Dermis blood vessel endothelial cell (primary cell): Measurements from ENCODE around the gene PFKP. TPM values are rescaled to one million over a fixed set of nuclear protein-coding genes. Genes with fewer than 3 reads are reported as not detected.
"Not testable (repeated sequence)": the region's sequence is repeated elsewhere in the genome, so short reads cannot be mapped to it uniquely, and the experiment has no call there.

Experiments
- DNase-seq: peaks from one replicate; pipeline ENCODE4 v3.0.0; 2010
- total RNA-seq: library from RNA; depleted of rRNA; stranded (reverse); fragments of >200 nt; gene quantifications from 2 replicates; pipeline ENCODE4 v1.2.3, GENCODE V29; 2014

Gene PFKP
- total RNA-seq, 1 donor from 2014 or later: 228 TPM

DNA sequence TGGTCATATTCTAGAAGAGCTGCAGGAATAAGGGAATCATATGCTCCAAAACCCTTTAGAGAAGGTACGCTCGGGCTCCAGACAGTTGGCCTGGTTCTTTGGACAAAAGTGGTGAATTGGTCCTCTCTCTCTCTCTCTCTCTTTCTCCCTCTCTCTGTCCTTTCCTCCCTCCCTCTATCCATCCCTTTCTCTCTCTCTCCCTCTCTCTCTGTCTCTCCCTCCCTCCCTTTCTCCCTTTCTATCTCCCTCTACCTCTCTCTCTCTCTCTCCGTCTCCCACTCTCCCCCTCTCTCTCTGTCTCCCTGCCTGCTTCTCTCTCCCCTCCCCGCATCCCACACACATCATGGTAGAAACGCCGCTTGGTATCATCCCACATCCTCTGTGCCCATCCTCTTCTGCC lies 19.8 kb upstream of the PFKP start:
- no peak for DNase-seq

DNA sequence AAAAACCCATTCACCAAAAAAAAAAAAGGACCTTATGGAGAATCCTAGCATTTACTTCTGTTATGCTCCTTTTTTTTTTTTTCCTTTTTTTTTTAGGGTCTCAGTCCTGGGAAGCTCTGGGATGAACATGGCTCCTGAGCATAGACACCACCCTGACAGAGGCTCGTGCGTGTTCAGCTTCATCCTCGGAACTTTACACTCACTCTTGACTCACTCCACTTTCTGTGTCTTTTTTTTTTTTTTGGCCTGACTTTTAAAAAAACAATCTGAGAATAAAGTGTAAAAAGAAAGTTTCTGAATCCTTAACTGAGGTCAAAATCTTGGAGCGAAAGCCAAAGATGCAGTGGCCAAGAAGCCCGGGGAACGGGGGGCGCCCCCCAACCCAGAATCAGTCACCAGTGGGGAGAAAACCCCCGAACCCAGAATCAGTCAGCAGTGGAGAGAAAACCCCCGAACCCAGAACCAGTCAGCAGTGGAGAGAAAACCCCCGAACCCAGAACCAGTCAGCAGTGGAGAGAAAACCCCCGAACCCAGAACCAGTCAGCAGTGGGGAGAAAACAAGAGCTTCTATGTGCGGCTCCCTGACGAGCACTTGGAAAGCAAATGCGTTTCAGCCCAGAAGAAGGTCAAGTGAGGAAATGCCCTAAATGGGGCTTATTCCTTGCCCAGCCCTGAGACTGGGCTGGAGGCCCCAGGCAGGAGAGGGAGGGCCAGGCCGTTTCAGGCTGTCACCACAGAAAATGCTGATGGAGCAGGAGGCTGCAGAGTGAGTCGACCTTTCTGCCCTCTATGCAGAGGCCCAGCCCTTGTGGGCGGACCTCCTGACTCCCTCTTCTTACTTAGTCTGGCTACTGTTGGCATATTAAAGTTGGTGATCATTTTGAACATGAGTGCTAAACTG lies 19.0 kb upstream of the PFKP start:
- no peak for DNase-seq

DNA sequence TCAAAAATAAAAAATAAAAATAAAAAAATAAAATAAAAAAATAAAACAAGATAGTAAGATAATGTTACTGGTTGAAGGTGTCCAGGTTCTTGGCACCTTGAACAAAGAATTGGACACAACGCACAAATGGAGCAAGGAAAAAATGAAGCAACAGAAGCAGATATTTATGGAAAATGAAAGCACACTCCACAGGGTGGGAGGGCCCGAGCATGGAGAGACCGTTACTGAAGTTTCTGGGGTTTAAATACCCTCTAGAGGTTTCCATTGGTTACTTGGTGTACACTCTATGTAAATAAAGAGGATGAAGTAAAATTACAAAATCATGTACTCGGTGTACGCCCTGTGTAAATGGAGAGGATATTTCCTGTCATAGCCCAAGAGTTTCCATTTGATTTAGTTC lies 15.7 kb upstream of the PFKP start:
- no peak for DNase-seq

DNA sequence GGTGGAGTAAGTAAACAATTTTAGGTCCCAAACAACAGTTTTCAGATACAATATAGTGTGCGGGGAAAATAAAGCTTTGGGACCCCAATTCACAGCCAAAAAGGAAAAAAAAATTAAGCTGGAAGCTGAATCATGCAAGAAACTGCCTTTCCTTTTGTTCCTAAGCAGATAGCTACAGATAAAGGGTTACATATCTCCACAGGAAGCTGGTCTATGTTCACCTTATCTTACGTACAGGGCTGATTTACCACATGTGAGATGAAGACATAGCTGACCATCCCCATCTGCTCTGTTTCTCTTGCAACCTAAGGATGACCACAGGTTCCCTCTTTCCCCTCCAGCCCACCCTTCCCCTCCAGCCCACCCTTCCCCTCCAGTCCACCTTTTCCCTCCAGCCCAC lies 14.2 kb upstream of the PFKP start:
- no peak for DNase-seq

DNA sequence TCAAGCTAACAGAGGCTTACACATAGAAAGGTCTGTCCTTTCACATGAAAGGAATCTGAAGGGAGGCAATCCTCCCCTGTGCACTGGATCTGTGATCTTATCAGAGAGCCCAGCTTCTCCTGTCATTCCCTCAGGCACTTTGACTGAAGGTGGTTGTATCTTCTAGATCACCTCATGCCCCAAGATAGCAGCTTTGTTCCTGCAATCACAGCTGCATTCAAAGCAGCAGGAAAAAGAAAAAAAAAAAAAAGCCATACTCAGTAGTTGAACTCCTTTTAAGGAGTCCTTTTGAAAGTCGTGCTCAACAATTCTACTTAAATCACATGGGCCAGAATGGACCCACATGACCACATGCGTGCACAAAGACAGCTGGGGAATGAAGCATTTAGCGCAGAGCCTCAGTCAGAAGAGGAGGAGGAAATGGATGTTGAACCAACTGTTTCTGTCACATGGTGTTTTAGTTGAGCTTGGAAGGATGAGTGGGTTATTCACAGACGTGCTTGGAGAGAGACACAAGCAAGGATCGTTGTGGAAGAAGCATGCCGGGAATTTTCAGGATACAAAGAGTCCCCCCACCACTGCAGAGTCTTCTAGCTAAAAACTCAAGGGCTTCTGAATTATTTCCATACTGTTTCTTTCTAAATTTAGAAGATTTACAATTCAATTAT lies 13.0 kb upstream of the PFKP start:
- peak; percentile 69 for DNase-seq

DNA sequence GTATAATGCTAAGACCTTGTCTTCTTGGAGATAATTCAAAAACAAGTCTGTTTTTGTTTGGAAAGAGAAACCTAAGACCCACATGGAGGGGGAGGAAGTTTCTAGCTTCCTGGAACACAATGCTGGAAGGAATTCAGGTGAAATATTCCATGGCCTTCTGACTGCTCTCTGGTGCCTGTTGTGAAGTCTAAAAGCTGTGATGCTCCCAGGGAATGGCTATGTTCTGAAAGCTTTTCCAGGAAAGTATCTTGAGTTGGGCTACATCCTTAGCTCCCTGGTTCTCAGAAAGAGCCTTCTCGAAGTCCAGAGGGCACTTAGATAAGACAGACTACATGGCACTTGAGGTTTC lies 12.5 kb upstream of the PFKP start:
- peak; percentile 61 for DNase-seq

DNA sequence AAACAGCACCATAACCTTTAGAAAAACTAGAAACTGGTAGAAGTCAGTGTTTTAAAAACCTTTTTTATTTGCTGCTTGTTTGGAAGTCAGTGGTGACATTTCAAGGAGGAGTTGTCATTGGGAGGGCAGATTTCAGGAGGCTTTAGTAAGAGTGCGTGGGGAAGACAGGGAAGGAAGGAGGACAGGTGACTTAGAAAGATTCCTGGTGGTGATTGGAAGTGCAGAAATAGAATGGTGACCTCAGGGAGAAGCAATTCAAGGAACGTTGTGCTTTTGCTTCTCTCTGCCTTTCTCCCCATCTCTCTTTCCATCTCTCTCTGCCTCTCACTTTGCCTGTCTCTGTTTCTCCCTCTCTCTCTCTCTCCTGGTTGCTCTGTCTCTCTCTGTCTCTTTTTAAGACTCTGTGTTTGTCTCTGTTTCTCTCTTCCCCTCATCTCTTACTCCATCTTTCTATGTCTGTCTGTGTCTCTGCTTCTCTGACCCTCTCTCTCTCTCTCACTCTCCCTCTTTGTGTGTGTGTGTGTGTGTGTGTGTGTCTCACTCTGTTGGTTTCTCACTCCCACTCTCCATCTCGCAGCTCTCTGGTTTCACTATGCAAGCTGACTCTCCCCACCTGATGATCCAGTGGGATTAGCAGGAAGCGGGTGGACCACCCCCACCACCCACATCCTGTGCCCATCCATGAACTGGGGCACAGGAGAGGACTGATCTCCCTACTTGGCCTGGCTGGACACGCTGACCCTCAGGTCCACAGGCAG lies 10.9 kb upstream of the PFKP start:
- no peak for DNase-seq

DNA sequence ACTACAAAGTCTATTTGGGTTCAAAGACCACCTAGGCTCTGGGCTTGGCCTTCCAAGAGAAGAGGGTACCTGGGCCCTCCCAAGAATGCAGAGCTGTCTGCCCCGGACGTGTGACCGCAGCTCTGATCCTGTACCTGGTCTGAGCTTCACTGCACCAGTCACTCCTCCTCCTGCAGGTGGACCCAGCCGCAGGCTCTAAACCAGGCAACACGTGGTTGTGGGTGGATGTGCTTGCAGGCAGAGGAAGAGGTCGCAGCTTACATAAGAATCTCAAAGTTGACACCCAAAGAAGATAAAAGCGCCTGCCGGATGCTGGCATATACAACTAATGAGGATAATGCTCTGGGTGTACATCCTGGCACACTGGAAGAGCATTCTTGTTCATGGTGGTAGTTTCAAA lies 9.4 kb upstream of the PFKP start:
- no peak for DNase-seq

DNA sequence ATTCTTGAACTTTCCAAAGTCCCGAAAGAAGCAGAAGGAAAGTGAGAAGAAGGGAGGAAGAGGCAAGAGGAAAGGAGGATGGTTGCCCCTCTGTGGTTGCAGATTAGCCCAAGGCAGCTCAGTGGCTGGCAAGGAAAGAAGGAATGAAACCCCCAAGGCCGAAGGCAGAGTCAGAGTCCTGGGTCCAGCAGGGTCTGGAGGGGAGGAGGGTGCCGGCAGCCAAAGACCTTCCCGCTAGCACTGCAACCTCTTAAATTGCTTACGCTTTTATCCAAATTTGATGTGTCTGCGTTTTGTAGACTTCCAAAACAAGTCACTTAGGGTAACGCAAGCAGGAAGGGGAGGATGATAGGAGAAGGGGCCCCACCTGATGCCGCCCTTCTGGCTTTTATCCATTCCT lies 7.4 kb upstream of the PFKP start:
- DNase-seq: no peak

DNA sequence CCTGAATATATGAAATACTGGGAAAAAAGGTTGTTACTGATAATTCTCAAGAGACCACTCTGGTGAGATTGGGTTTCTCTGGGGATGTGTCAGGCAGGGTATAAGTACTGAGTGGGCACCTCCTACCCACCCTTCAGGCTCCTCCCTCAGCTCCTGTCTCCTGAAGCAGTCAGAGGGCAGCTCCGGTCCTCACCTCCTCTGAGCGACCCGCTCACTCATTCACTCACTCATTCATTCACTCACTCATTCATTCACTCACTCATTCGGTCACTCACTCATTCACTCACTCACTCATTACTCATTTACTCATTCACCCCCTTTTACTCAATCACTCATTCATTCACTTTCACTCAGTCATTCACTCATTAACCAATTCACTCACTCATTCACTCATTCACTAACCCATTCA lies 6.9 kb upstream of the PFKP start:
- no peak for DNase-seq

DNA sequence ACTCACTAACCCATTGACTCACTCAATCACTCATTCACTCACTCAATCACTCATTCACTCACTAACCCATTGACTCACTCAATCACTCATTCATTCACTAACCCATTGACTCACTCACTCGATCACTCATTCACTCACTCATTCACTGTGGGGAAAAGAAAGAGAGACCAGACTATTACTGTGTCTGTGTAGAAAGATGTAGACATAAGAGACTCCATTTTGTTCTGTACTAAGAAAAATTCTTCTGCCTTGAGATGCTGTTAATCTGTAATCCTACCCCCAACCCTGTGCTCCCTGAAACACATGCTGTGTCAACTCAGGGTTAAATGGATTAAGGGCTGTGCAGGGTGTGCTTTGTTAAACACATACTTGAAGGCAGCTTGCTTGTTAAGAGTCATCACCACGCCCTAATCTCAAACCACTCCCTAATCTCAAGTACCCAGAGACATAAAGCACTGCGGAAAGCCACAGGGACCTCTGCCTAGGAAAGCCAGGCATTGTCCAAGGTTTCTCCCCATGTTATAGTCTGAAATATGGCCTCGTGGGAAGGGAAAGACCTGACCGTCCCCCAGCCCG lies 5.9 kb upstream of the PFKP start:
- DNase-seq: not testable (repeated sequence)

DNA sequence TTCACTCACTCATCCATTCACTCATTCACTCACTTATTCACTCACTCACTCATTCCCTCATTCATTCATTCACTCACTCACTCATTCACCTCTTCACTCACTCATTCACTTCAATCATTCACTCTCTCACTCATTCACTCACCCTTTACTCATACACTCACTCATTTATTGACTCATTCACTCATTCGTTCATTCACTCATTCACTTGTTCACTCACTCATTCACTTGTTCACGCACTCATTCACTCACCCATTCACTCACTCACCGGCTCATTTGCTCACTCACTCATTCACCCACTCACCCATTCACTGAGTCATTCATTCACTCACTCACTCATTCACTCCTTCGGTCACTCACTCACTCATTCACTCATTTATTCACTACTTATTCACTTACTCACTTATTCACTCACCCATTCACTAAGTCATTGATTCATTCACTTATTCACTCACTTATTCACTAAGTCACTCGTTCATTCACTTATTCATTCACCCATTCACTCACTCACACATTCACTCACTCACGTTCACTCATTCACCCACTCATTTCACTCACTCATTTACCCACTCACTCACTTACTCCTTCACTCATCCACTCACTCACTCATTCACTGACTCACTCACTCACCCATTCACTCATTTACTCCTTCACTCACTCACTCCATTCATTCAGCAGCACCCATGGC lies 4.7 kb upstream of the PFKP start:
- DNase-seq: no peak

DNA sequence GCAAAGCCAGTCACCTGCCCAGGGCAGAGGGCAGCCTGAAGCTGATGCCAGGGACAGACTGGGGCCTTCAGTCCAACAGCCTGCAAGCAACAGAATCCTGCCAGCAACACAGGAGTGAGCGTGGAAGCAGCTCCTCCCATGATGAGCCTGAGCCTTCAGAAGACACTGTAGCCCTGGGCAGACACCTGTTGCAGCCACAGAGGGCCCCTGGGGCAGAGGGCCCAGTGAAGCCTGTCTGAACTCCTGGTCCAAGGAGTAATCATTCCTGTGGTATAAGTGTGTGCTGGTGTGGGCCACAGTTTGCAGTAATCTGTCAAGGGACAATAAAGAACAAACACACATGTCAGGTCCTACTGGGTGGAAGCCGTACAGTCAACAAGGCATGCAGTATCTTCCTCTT lies 2.9 kb upstream of the PFKP start:
- no peak for DNase-seq

DNA sequence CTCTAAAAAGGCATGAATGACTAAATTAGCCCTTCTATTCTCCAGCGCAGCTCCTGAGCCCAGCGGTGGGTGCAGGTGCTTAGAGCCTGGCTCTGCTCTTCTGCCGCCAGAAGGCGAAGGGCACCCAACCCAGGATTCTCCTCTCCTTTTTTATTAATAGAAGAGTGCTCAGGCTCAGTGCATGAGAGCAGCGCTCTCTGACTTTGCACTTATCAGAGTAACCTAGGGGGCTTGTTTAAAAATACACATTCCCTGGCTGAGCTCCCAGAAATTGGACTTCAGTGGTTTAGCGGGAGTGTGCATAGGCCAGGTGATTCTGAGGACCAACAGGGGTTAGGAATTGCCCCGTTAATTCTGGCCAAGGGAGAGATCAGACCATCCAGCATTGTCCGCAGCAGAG lies 1.7 kb upstream of the PFKP start:
- no peak for DNase-seq

DNA sequence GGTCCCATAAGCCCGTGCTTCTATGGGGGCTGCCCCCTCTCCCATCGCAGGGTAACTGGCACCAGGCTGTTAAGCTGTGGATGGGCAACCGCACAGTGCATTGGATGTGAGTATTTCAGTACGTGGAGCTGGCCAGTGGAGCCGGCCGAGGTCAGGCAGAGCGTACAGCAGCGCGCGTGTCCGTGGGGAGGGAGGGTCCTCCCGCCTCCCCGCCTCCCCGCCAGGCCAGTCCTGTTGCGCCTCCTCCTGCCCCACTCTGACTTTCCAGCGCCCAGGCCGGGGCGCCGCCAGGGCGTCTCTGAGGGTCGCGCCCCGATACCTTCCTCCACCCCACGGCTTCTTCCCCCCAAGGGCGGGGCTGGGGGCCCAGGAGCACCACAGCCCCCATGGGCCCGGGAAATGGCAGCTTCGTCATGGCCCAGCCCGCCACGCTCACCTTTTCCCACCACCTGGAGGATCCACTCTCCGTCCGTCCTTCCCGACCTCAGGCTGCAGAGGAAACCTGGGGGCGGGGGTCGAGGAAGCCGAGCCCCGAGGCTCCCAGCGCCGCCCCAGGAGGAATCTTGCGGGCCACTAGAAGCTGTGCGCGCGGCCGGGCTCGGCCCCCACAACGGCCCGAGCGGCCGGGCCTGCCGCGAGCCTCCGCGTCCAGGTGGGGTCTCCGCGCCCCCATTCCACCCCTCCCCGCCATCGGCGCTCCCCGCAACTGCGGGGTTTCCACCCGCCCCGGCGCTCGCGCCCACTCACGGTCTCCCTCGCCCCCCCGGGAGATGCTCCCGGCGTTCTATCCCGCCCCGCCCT lies 831 bp upstream of the PFKP start:
- DNase-seq: no peak

DNA sequence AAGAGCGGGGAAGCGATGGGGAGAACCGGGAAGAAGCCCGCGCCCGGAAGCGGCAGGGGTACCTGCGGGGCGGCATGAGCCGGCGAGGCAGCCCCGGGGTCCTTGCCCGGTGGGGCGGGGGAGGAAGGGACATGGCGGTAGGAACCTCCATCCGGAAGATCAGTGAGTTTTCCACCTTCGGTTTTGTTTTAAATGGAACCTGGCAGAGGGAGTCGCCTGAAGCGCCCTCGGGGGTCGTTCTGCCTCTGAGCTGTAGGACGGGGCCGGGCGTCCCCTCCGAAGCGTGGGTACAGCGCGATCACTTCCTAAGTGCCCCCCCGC lies 471 bp downstream of the PFKP start:
- no peak for DNase-seq

DNA sequence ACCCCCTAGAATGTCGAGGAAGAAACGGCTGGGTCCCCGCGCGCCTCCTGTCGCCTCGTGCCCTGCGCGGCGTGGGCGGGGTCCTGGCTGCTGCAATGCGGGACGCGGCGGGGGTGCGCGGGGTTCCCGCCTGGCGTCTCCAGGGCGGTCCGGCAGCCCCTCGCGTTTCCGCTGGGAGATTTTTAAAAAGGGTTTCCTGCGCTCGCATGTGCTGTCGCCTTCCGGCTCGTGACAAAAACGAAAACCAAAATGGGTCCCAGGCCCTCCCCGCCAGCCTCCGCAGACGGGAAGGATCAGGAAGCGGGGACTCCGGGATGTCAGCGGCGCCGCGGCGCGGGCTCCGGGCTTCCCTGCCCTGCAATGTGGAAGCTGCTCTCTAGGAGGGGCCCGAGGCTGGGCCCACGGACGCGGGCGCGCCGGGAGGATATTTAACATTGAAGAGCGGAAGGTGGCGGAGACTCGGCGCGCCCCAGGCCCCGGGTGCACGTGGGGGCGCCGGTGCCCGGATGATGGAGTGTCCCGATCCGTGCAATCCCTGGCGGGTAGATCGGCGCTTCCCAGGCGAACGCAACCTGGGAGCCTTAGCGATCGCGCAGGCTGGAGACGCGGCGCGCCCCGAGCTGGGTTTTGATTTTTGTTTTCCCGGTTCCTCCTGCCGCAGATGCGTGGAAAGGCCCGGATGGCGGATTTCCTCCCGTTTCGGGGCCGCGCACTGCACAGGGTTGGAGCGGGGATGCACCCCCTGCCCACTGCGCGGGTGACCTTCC lies 1.0 kb downstream of the PFKP start:
- peak; percentile 76 for DNase-seq

DNA sequence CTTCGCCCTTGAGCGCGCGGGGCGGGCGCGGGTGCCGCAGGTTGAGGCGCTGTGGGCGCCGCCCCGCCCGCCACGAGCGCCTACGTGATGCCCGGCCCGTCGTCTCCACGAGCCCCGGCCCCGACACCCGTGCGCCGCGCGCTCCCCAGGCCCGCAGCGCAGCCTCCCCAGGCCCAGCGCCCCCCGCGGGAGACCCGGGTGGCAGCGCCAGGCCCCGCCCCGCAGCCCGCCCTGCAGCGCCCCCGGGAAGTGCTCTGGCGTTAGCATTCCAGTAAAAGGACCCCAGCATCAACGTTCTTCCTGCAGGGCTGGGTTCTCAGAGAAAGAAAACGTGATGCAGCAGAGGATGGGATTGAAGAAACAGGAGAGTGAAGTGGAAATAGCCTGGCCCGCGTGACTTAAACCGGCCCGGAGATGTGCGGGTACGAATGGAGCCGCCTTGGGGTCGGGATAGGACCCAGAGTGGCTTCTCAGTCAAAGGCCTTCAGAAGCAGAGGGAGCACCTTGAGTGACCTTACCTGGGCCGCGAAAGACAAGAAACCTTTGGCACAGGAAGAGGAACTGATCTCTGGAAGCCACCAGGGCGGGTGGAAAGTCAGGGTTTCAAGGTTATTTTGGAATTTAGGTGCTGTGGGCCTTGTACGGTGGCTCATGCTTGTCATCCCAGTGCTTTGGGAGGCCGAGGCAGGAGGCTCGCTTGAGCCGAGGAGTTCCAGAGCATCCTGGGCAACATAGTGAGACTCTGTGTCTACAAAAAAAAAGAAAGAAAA lies 1.8 kb downstream of the PFKP start:
- no peak for DNase-seq

DNA sequence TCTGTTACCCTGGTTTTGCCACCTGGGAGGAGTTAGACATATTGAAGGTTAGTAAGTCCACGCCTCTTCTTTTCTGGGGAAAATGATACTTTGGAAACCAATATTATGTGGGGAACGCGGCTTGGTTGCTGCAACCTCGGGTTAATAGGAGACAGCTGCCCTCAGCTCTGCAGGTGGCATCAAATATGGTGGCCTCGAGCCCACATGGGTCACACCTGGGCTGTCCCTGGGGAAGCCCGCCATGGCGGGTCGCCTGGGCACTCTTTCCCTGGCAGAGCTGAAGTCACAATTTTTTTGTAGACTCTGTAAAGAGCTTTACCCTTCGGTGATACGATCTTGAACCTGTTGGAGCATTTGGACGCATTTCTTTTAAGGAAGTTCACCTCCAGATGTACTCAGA lies 2.5 kb downstream of the PFKP start:
- no peak for DNase-seq
